Thyroid gland (tissue), 4 donors: ENCODE data around the gene RNF14. TPM values are rescaled to one million over a fixed set of nuclear protein-coding genes. Genes with fewer than 3 reads are reported as not detected.
"Not testable (repeated sequence)": the region's sequence is repeated elsewhere in the genome, so short reads cannot be mapped to it uniquely, and the experiment has no call there.

Experiments used
- DNase-seq, 2 donors: peaks; one replicate each; pipeline ENCODE4 v3.0.0-alpha.2; 2019
- H3K27ac ChIP-seq, 3 donors: fragments of 200-600 bp; sonication (generic); 1 replicate in 2 of 3; 2 replicates in 1 of 3; pipeline ENCODE4 v1.5.1; 2016 to 2019; ENCODE audit warnings: mild to moderate bottlenecking in 1 of 3, moderate library complexity in 1 of 3
- H3K27me3 ChIP-seq: fragments of 200-600 bp; sonication (generic); one replicate; pipeline ENCODE4 v1.5.1; 2019
- H3K36me3 ChIP-seq, 2 donors: fragments of 200-600 bp; sonication (generic); one replicate each; pipeline ENCODE4 v1.5.1; 2016 to 2019
- H3K4me1 ChIP-seq, 2 donors: fragments of 200-600 bp; sonication (generic); one replicate each; pipeline ENCODE4 v1.5.1; 2017 to 2019
- H3K4me3 ChIP-seq, 3 donors: fragments of 200-600 bp; sonication (generic); replicated peaks in 1 of 3; 1 replicate in 2 of 3; 2 replicates in 1 of 3; pipeline ENCODE4 v1.5.1; 2016; ENCODE audit warnings: mild to moderate bottlenecking in 1 of 3
- H3K9me3 ChIP-seq: fragments of 200-600 bp; sonication (generic); one replicate; pipeline ENCODE4 v1.5.1; 2017
- CTCF ChIP-seq, 6 experiments: fragments of 200-600 bp in 3 of 6; fragments of 450-650 bp in 3 of 6; sonication (generic) in 3 of 6; IDR thresholded peaks; one replicate each; pipeline ENCODE4 v1.5.1; 2016 to 2019; ENCODE audit warnings: antibody characterized with exemption in 6 of 6, mild to moderate bottlenecking in 2 of 6, inconsistent platforms in 1 of 6, moderate library complexity in 1 of 6
- POLR2A ChIP-seq, 2 donors: fragments of 450-650 bp; IDR thresholded peaks; one replicate each; pipeline ENCODE4 v1.6.1; 2017; ENCODE audit warnings: antibody characterized with exemption in 2 of 2, mild to moderate bottlenecking in 2 of 2, moderate library complexity in 1 of 2
- WGBS, 2 donors: methylation state at CpG; one replicate each; pipeline ENCODE4 v1.1.5; 2017; 5-methylcytosine and 5-hydroxymethylcytosine counted together
- intact Hi-C: fragments of 100-400 bp; cut with DNase I; formaldehyde crosslinking; loops from one replicate; pipeline ENCODE4 v1.15.1; 2023
- total RNA-seq, 4 donors: library from RNA; depleted of rRNA; stranded (reverse); fragments of >200 nt; gene quantifications; one replicate each; pipeline ENCODE4 v1.2.3, GENCODE V29; 2016

The RNF14 gene
- 10 to 100 TPM; 52.5 to 69.7 (median 61.7) TPM for total RNA-seq

GRCh38 chr5:141968914-141969608 lies at the start of gene RNF14:
TSS of gene RNF14 (plus strand) at chr5:141969105. CDS start at chr5:141973589, 4,484 bp downstream.
- TF ChIP-seq POLR2A (IDR thresholded peaks at IDR 0.05) (peak; percentile 51 to 97), CTCF (IDR thresholded peaks at IDR 0.05) (peak; percentile 84 to 99 (median 99))
- peaks cover 0 to 4% of the 10 kb centered on the region in 2 donors for H3K36me3 ChIP-seq
- peaks cover 12 to 14% of the 10 kb centered on the region in 2 donors for H3K4me1 ChIP-seq
- intact Hi-C loops, result no loop called here
- H3K9me3 ChIP-seq, result no peaks in the 10 kb centered on the region
- H3K27me3 ChIP-seq, result no peaks in the 10 kb centered on the region
- H3K4me3 ChIP-seq, result peak within 1 kb of the TSS; percentile 53 to 73 (median 54)
- peak; percentile 94 to 95 for DNase-seq
- WGBS, 2 donors, result 0 to 1% methylated on average over 27 to 37 of the region's 63 CpGs
- H3K27ac ChIP-seq, result peak within 1 kb of the TSS; percentile 92 to 95 (median 94)

- no peak for TF ChIP-seq CTCF (IDR thresholded peaks at IDR 0.05)
- no peak for TF ChIP-seq POLR2A (IDR thresholded peaks at IDR 0.05)
- Histone ChIP-seq H3K36me3 (no peaks in the 10 kb centered on the region), H3K9me3 (no peaks in the 10 kb centered on the region), H3K4me1 (peaks cover 12% of the 10 kb centered on the region in 2 donors), H3K27me3 (no peaks in the 10 kb centered on the region), H3K4me3 (no peak overlapping the region), H3K27ac (no peak overlapping the region)
- 88 to 94% methylated on average over 8 of the region's 8 CpGs for whole genome bisulfite sequencing, 2 donors
- intact Hi-C loops, result no loop called here
- DNase-seq, result no peak
Observed at GRCh38 chr5:141919218-141920119, 49.4 kb upstream of the RNF14 start.

- Histone ChIP-seq H3K27me3 (no peaks in the 10 kb centered on the region), H3K4me1 (peaks cover 13 to 17% of the 10 kb centered on the region in 2 donors), H3K4me3 (no peak overlapping the region), H3K9me3 (no peaks in the 10 kb centered on the region), H3K27ac (no peak overlapping the region), H3K36me3 (peaks cover 6 to 10% of the 10 kb centered on the region in 2 donors)
- WGBS, 2 donors, result 77 to 88% methylated on average over 2 of the region's 2 CpGs
- intact Hi-C loops, result no loop called here
- no peak for TF ChIP-seq CTCF (IDR thresholded peaks at IDR 0.05)
- TF ChIP-seq POLR2A (IDR thresholded peaks at IDR 0.05), result no peak
- no peak for DNase-seq
Observed at GRCh38 chr5:141920771-141921170, 48.1 kb upstream of the RNF14 start.

- DNase-seq, H3K9me3 ChIP-seq, H3K27me3 ChIP-seq, intact Hi-C loops: not testable (repeated sequence)
- Histone ChIP-seq H3K4me1 (peaks cover 13 to 17% of the 10 kb centered on the region in 2 donors), H3K27ac (peak overlapping the region; percentile 98), H3K36me3 (peaks cover 26% of the 10 kb centered on the region in 2 donors), H3K4me3 (peak overlapping the region; percentile 47 to 71 (median 51))
- 59 to 61% methylated on average over 28 of the region's 28 CpGs for WGBS, 2 donors
Observed at GRCh38 chr5:141922827-141923447, 46.0 kb upstream of the RNF14 start.
